K562 (cell line): Measurements from ENCODE around the gene SERPINA10. TPM values are rescaled to one million over a fixed set of nuclear protein-coding genes. Genes with fewer than 3 reads are reported as not detected.

Experiments used
- ATAC-seq: fragments of 200-7000 bp; cut with Tn5 transposase; 3 replicates; pipeline ENCODE4 v1.9.1; 2020; ENCODE audit warnings: moderate library complexity
- BruUV-seq: library from RNA; stranded (reverse); fragments of 400-500 nt; replicated peaks from 2 replicates; lab custom pipeline; 2021; lab: Mats Ljungman, UMichigan
- CTCF ChIA-PET: fragments of 300-600 bp; formaldehyde crosslinking; extraction: SDS; loops from one replicate; lab custom pipeline; 2021; ENCODE audit warnings: low intra/inter-chr PET ratio; lab: Yijun Ruan, JAX
- POLR2A ChIA-PET: fragments of 300-600, 350-650 bp; sonication (Branson Sonifier 250); formaldehyde crosslinking; extraction: SDS; loops from one replicate; lab custom pipeline; 2021; ENCODE audit warnings: antibody characterized with exemption, inconsistent platforms; lab: Yijun Ruan, JAX
- DNase-seq, 4 experiments: peaks; one replicate each; pipeline versions ENCODE4 v3.0.0 to v3.0.0-alpha.2; 2011 to 2018; ENCODE audit warnings: low spot score in 3 of 4, mixed read lengths in 3 of 4; ENCODE audit errors: extremely low read depth in 1 of 4
- FAIRE-seq: peaks from 2 replicates; lab custom pipeline; 2011; peaks lifted over from hg19 to GRCh38; lab: Jason Lieb, UNC
- H2AFZ ChIP-seq: 2 replicates; pipeline ENCODE4 v1.6.0; 2011; ENCODE audit warnings: low read depth, low read length, control low read depth, inconsistent platforms
- H3K27ac ChIP-seq: fragments of 200-600 bp; 3 replicates; pipeline ENCODE4 v1.8.0; 2011; ENCODE audit warnings: low read depth, mild to moderate bottlenecking, control low read depth, inconsistent platforms, low read length, moderate library complexity, mixed read lengths; ENCODE audit errors: extremely low read depth
- H3K27me3 ChIP-seq, 2 experiments: fragments of 300-600 bp in 1 of 2; 2 replicates in 1 of 2; 3 replicates in 1 of 2; pipeline versions ENCODE4 v1.6.0 to v1.8.0; 2011; ENCODE audit warnings: inconsistent platforms in 2 of 2, low read length in 2 of 2, mild to moderate bottlenecking in 1 of 2, mixed read lengths in 1 of 2, moderate library complexity in 1 of 2; ENCODE audit not compliant: control insufficient read depth in 2 of 2, insufficient read depth in 2 of 2
- H3K36me3 ChIP-seq: fragments of 300-600 bp; 3 replicates; pipeline ENCODE4 v1.8.0; 2011; ENCODE audit warnings: mild to moderate bottlenecking, low read length, inconsistent platforms; ENCODE audit not compliant: control insufficient read depth, insufficient read depth
- H3K4me1 ChIP-seq, 2 experiments: fragments of 200-600 bp in 1 of 2; replicated peaks in 1 of 2; 2 replicates in 1 of 2; 3 replicates in 1 of 2; pipeline versions ENCODE4 v1.5.1 to v1.8.0; 2011; ENCODE audit warnings: inconsistent platforms in 2 of 2, low read length in 2 of 2, mild to moderate bottlenecking in 1 of 2, mixed read lengths in 1 of 2, moderate library complexity in 1 of 2; ENCODE audit not compliant: control insufficient read depth in 2 of 2, insufficient read depth in 2 of 2
- H3K4me2 ChIP-seq: 2 replicates; pipeline ENCODE4 v1.6.1; 2011; ENCODE audit warnings: low read length, control low read depth, inconsistent platforms, mixed read lengths; ENCODE audit not compliant: insufficient read depth
- H3K4me3 ChIP-seq: fragments of 200-600 bp; sonication (generic), shearing (Covaris generic); 2 replicates; pipeline ENCODE4 v1.5.1; 2016; ENCODE audit warnings: control low read depth, inconsistent platforms
- H3K79me2 ChIP-seq: fragments of 200-600 bp; 3 replicates; pipeline ENCODE4 v1.8.0; 2011; ENCODE audit warnings: low read length, inconsistent platforms; ENCODE audit not compliant: control insufficient read depth, insufficient read depth
- H3K9ac ChIP-seq, 2 experiments: 2 replicates each; pipeline versions ENCODE4 v1.6.0 to v1.6.1; 2011; ENCODE audit warnings: low read depth in 2 of 2, low read length in 2 of 2, control low read depth in 1 of 2, inconsistent platforms in 1 of 2, mild to moderate bottlenecking in 1 of 2, mixed read lengths in 1 of 2; ENCODE audit not compliant: insufficient read depth in 1 of 2
- H3K9me1 ChIP-seq: one replicate; pipeline ENCODE4 v1.6.0; 2011; ENCODE audit warnings: inconsistent platforms, mild to moderate bottlenecking, low read length, moderate library complexity; ENCODE audit not compliant: control insufficient read depth, insufficient read depth
- H3K9me3 ChIP-seq: replicated peaks from 2 replicates; pipeline ENCODE4 v1.5.1; 2011; ENCODE audit warnings: low read depth, low read length, inconsistent platforms; ENCODE audit not compliant: control insufficient read depth, insufficient read depth
- H4K20me1 ChIP-seq: replicated peaks from 2 replicates; pipeline ENCODE4 v1.6.1; 2011; ENCODE audit warnings: low read length, inconsistent platforms, mixed read lengths; ENCODE audit not compliant: control insufficient read depth, insufficient read depth
- ATF6 ChIP-seq: sonication (generic); formaldehyde crosslinking; IDR thresholded peaks from 2 replicates; pipeline ENCODE4 v1.4.0; 2020; ENCODE audit warnings: mild to moderate bottlenecking, missing genetic modification reagents
- BDP1 ChIP-seq: IDR thresholded peaks from 3 replicates; pipeline ENCODE4 v1.6.1; 2011; ENCODE audit not compliant: insufficient read length, insufficient read depth
- CAMTA2 ChIP-seq: fragments of 250-450 bp; sonication (Bioruptor Pico); conservative IDR thresholded peaks from 2 replicates; pipeline ENCODE4 v1.5.1; 2022
- DDX20 ChIP-seq: fragments of 450-650 bp; IDR thresholded peaks from 2 replicates; pipeline ENCODE4 v1.6.1; 2016; ENCODE audit warnings: missing genetic modification characterization, low read depth, mild to moderate bottlenecking, missing compliant biosample characterization, moderate library complexity
- E2F3 ChIP-seq: fragments of 250-450 bp; sonication (Bioruptor Pico); IDR thresholded peaks from 2 replicates; pipeline ENCODE4 v1.4.0; 2020; ENCODE audit warnings: mild to moderate bottlenecking
- EWSR1 ChIP-seq: fragments of 450-650 bp; IDR thresholded peaks from 2 replicates; pipeline ENCODE4 v1.6.1; 2018; ENCODE audit warnings: borderline replicate concordance, mild to moderate bottlenecking, low read depth, moderate library complexity; ENCODE audit not compliant: partially characterized antibody
- POLR3A ChIP-seq: IDR thresholded peaks from 2 replicates; pipeline ENCODE4 v1.6.1; 2011; ENCODE audit warnings: borderline replicate concordance, mild to moderate bottlenecking, moderate library complexity; ENCODE audit not compliant: insufficient read length, insufficient read depth; ENCODE audit errors: extremely low read depth
- SMARCE1 ChIP-seq: fragments of 450-650 bp; IDR thresholded peaks from 2 replicates; pipeline ENCODE4 v1.7.1; 2016; ENCODE audit warnings: mild to moderate bottlenecking
- ZEB2 ChIP-seq: fragments of 450-650 bp; IDR thresholded peaks from 2 replicates; pipeline ENCODE4 v1.6.1; 2016
- ZNF121 ChIP-seq: sonication (generic); formaldehyde crosslinking; conservative IDR thresholded peaks from 2 replicates; pipeline ENCODE4 v1.8.0; 2022; ENCODE audit warnings: missing genetic modification reagents
- ZNF41 ChIP-seq: fragments of 250-450 bp; sonication (Bioruptor Pico); conservative IDR thresholded peaks from 2 replicates; pipeline ENCODE4 v1.4.0; 2020; ENCODE audit warnings: mild to moderate bottlenecking
- WGBS: fragments of 100-300 bp; shearing (Covaris generic); methylation state at CpG from one replicate; pipeline ENCODE4 v1.1.6; 2016; ENCODE audit warnings: low coverage, mixed read lengths; ENCODE audit not compliant: insufficient coverage; ENCODE audit errors: missing lambda C conversion rate; 5-methylcytosine and 5-hydroxymethylcytosine counted together
- in situ Hi-C: fragments of 300-500 bp; cut with MboI; formaldehyde crosslinking; loops from 4 replicates; pipeline ENCODE4 v1.15.0; 2018; ENCODE audit warnings: inconsistent platforms, mixed read lengths
- intact Hi-C: fragments of 100-400 bp; cut with micrococcal nuclease; formaldehyde crosslinking; loops from 2 replicates; pipeline ENCODE4 v1.14.2; 2022
- polyA plus RNA-seq, 8 experiments: library from polyadenylated mRNA; depleted of rRNA in 4 of 8; stranded (reverse) in 5 of 8; unstranded in 3 of 8; fragments of >200 nt; fragmentation: Nextera tagmentation in 2 of 8; fragmentation: Illumina TruSeq in 1 of 8; extraction: Ambion mirVana in 2 of 8; extraction: Trizol in 1 of 8; gene quantifications; 2 replicates each; pipeline versions ENCODE4 v1.2.1 to v1.2.3, GENCODE V29; 2011 to 2014; ENCODE audit warnings: inconsistent platforms in 1 of 8, missing spikeins in 1 of 8
- total RNA-seq, 7 experiments: library from RNA; depleted of rRNA in 6 of 7; stranded (reverse); fragments of >200 nt in 6 of 7; fragmentation: Illumina TruSeq in 2 of 7; extraction: Trizol in 2 of 7; gene quantifications; 2 replicates each; pipeline versions ENCODE4 v1.2.1 to v1.2.3, GENCODE V29; 2011 to 2021; ENCODE audit warnings: low replicate concordance in 1 of 7

SERPINA10 gene
- total and polyA plus RNA-seq, 9 of the 15 experiments (the other 6 are each of a cell fraction or from before 2014, with no cell fraction given), result not detected

DNA sequence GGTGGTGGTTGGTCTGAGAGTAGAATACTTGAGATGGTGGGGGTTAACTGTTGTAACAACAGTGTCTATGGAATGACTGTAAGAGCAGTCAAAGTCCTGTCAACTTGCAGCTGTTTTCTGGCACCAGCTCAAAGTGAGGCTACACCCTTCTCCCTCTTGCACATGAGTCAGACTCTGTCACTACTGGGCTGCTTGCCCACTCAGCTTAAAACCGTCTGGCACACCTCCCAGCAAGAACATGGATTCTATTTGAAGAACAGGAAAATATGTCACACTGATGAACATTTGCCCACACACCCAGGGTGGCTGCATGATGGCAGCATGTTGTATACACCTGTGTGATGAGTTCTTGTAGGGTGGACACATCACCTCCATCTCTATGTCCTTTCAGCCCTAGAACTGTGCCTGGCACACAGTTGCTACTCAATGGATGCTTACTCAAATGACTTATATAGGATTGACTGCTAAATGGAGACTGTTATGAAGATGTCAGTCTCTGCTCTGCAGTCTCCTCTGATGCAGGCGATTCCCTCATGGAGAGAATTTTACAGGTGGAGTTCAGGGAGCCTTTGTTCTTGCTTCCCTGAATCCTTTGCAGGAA lies 49.4 kb upstream of the SERPINA10 start:
- WGBS, result 0% methylated on average over 1 of the region's 2 CpGs
- BruUV-seq, result no TSS peak
- ATAC-seq (no peak), FAIRE-seq (no peak), DNase-seq (no peak)
- Histone ChIP-seq H3K9ac (no peak overlapping the region), H4K20me1 (no peaks in the 10 kb centered on the region), H3K9me3 (no peaks in the 10 kb centered on the region), H3K4me1 (no peaks in the 10 kb centered on the region), H3K36me3 (no peaks in the 10 kb centered on the region), H3K4me3 (no peak overlapping the region), H3K27ac (no peak overlapping the region), H3K9me1 (no peaks in the 10 kb centered on the region), H3K27me3 (no peaks in the 10 kb centered on the region), H3K4me2 (no peak overlapping the region), H2AFZ (no peak overlapping the region), H3K79me2 (no peaks in the 10 kb centered on the region)
- CTCF ChIA-PET, result no interaction called here
- TF ChIP-seq EWSR1 (no peak), CAMTA2 (CRISPR knock-in tag) (no peak), ZNF41 (CRISPR knock-in tag) (no peak), E2F3 (no peak), SMARCE1 (no peak), POLR3A (no peak), ZEB2 (no peak), ZNF121 (no peak), ATF6 (CRISPR knock-in tag) (no peak), DDX20 (tag) (no peak), BDP1 (no peak)
- intact Hi-C loops, result no loop called here
- POLR2A ChIA-PET, result interaction anchor here (0.7 kb wide), 1 partner anchor 21 kb away, joined by 3 read pairs; no protein-coding TSS in a partner anchor
- in situ Hi-C loops, result no loop called here
